OCI-LY1 (cell line): ENCODE data around the gene FAM76B.

Source experiments
- H2AFZ ChIP-seq: fragments of 200-600 bp; sonication (generic), shearing (Covaris generic); 2 replicates; pipeline ENCODE4 v1.6.0; 2014; ENCODE audit warnings: antibody characterized with exemption, mild to moderate bottlenecking, low read length
- H3F3A ChIP-seq: fragments of 200-600 bp; sonication (generic), shearing (Covaris generic); 2 replicates; pipeline ENCODE4 v1.6.0; 2014; ENCODE audit warnings: mild to moderate bottlenecking, antibody characterized with exemption, low read length, moderate library complexity; ENCODE audit not compliant: insufficient read depth
- H3K27ac ChIP-seq: fragments of 200-600 bp; sonication (generic); 2 replicates; pipeline ENCODE4 v1.5.1; 2014; ENCODE audit warnings: low read length, mixed run types, mild to moderate bottlenecking, low read depth; ENCODE audit not compliant: poor library complexity, severe bottlenecking
- H3K27me3 ChIP-seq: fragments of 200-600 bp; sonication (generic); 2 replicates; pipeline ENCODE4 v1.6.0; 2014; ENCODE audit warnings: antibody characterized with exemption, mild to moderate bottlenecking, low read length, moderate library complexity; ENCODE audit not compliant: insufficient read depth
- H3K36me3 ChIP-seq: fragments of 200-600 bp; sonication (generic); 2 replicates; pipeline ENCODE4 v1.6.1; 2014; ENCODE audit warnings: mild to moderate bottlenecking, antibody characterized with exemption, low read length, moderate library complexity, mixed read lengths; ENCODE audit not compliant: insufficient read depth
- H3K4me1 ChIP-seq: fragments of 200-600 bp; sonication (generic); 2 replicates; pipeline ENCODE4 v1.5.1; 2014; ENCODE audit warnings: mild to moderate bottlenecking, low read length, moderate library complexity; ENCODE audit not compliant: insufficient read depth, severe bottlenecking
- H3K4me2 ChIP-seq: fragments of 200-600 bp; sonication (generic), shearing (Covaris generic); 2 replicates; pipeline ENCODE4 v1.6.1; 2014; ENCODE audit warnings: low read length
- H3K4me3 ChIP-seq: fragments of 200-600 bp; sonication (generic); 2 replicates; pipeline ENCODE4 v1.5.1; 2014; ENCODE audit warnings: low read length, low read depth, mild to moderate bottlenecking, mixed read lengths; ENCODE audit not compliant: poor library complexity, severe bottlenecking
- H3K79me2 ChIP-seq: fragments of 200-600 bp; shearing (Covaris generic); 2 replicates; pipeline ENCODE4 v1.6.1; 2016; ENCODE audit warnings: mixed run types, low read length, mixed read lengths; ENCODE audit not compliant: insufficient read depth
- H3K9ac ChIP-seq: fragments of 200-600 bp; sonication (generic), shearing (Covaris generic); 2 replicates; pipeline ENCODE4 v1.6.1; 2014; ENCODE audit warnings: mild to moderate bottlenecking, low read length, mixed read lengths
- H3K9me2 ChIP-seq: fragments of 200-600 bp; sonication (generic), shearing (Covaris generic); 2 replicates; pipeline ENCODE4 v1.6.1; 2014; ENCODE audit warnings: low read depth, mild to moderate bottlenecking, low read length, mixed read lengths
- H3K9me3 ChIP-seq: fragments of 200-600 bp; shearing (Covaris generic); 2 replicates; pipeline ENCODE4 v1.6.1; 2014; ENCODE audit warnings: low read length, mixed read lengths
- H4K20me1 ChIP-seq: fragments of 200-600 bp; sonication (generic), shearing (Covaris generic); 2 replicates; pipeline ENCODE4 v1.6.0; 2016; ENCODE audit warnings: mild to moderate bottlenecking, low read length; ENCODE audit not compliant: insufficient read depth
- EZH2 ChIP-seq: fragments of 200-600 bp; sonication (generic), shearing (Covaris generic); IDR thresholded peaks from 2 replicates; pipeline ENCODE4 v1.8.0; 2017; ENCODE audit warnings: borderline replicate concordance, mixed run types, mild to moderate bottlenecking, antibody characterized with exemption, low read length, moderate library complexity, mixed read lengths
- TF ChIP-seq, protein P1 (sequence below): fragments of 200-600 bp; sonication (generic), shearing (Covaris generic); IDR thresholded peaks from 2 replicates; pipeline ENCODE4 v1.5.1; 2017; ENCODE audit warnings: mild to moderate bottlenecking, antibody characterized with exemption, low read length, moderate library complexity, mixed read lengths

The FAM76B gene

DNA sequence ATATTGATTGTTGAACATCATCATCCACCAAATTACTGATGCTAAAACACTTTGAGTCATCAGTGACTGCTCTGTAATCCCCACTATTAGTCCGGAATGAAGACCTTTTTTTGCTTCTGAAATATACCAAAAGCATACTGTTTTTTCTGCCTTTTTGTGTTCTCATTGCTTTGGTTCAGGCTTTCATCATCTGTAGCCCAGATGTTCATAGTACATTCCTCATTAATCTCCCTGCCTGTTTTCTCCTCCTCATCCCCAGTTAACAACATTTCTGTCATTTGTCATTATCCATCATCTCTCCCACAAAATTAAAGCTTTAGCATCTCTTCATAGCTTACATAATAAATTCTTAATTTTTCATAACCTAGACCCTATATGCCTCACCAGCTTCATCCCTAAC, 10.0 kb upstream of the FAM76B start:
- no peak for TF ChIP-seq EZH2
- TF ChIP-seq, protein P1, sequence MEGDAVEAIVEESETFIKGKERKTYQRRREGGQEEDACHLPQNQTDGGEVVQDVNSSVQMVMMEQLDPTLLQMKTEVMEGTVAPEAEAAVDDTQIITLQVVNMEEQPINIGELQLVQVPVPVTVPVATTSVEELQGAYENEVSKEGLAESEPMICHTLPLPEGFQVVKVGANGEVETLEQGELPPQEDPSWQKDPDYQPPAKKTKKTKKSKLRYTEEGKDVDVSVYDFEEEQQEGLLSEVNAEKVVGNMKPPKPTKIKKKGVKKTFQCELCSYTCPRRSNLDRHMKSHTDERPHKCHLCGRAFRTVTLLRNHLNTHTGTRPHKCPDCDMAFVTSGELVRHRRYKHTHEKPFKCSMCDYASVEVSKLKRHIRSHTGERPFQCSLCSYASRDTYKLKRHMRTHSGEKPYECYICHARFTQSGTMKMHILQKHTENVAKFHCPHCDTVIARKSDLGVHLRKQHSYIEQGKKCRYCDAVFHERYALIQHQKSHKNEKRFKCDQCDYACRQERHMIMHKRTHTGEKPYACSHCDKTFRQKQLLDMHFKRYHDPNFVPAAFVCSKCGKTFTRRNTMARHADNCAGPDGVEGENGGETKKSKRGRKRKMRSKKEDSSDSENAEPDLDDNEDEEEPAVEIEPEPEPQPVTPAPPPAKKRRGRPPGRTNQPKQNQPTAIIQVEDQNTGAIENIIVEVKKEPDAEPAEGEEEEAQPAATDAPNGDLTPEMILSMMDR: no peak
- H3K79me2 ChIP-seq: peaks cover 25% of the 10 kb centered on the region
- H2AFZ ChIP-seq: no peak overlapping the region
- no peaks in the 10 kb centered on the region for H3K27me3 ChIP-seq
- no peak overlapping the region for H3K27ac ChIP-seq
- H3K9me2 ChIP-seq: no peaks in the 10 kb centered on the region
- H3F3A ChIP-seq: no peaks in the 10 kb centered on the region
- no peaks in the 10 kb centered on the region for H3K9me3 ChIP-seq
- H4K20me1 ChIP-seq: no peaks in the 10 kb centered on the region
- H3K4me3 ChIP-seq: no peak overlapping the region
- no peak overlapping the region for H3K4me2 ChIP-seq
- H3K9ac ChIP-seq: no peak overlapping the region
- peaks cover 41% of the 10 kb centered on the region for H3K36me3 ChIP-seq
- no peaks in the 10 kb centered on the region for H3K4me1 ChIP-seq

DNA sequence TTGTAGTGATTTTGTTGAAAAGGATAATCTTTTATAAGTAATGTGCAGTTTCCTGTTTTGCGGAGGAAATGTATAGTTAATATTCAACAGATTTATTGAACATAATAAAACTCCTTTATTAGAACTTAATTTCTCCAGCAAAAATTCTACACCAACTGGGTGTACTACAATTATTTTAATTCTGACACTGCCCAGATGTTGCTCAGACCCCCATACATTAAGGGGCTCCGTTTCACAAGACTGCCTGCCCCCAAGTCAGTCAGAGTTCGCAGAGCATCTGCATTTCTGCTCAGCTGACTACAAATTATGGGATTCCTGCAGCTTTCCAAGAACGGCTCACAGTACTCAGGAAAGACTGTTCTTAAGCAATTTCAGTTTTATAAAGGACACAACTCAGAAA, 6.9 kb upstream of the FAM76B start:
- H3K9ac ChIP-seq: no peak overlapping the region
- no peak overlapping the region for H3K4me3 ChIP-seq
- peaks cover 13% of the 10 kb centered on the region for H3K4me1 ChIP-seq
- no peak overlapping the region for H3K27ac ChIP-seq
- no peak overlapping the region for H3K4me2 ChIP-seq
- no peaks in the 10 kb centered on the region for H3K27me3 ChIP-seq
- no peaks in the 10 kb centered on the region for H3K9me2 ChIP-seq
- peaks cover 52% of the 10 kb centered on the region for H3K79me2 ChIP-seq
- no peak for TF ChIP-seq EZH2
- TF ChIP-seq, protein P1: no peak
- no peak overlapping the region for H2AFZ ChIP-seq
- no peaks in the 10 kb centered on the region for H4K20me1 ChIP-seq
- no peaks in the 10 kb centered on the region for H3F3A ChIP-seq
- H3K36me3 ChIP-seq: peaks cover 26% of the 10 kb centered on the region; the same call in 1 of the 2 replicates
- no peaks in the 10 kb centered on the region for H3K9me3 ChIP-seq

DNA sequence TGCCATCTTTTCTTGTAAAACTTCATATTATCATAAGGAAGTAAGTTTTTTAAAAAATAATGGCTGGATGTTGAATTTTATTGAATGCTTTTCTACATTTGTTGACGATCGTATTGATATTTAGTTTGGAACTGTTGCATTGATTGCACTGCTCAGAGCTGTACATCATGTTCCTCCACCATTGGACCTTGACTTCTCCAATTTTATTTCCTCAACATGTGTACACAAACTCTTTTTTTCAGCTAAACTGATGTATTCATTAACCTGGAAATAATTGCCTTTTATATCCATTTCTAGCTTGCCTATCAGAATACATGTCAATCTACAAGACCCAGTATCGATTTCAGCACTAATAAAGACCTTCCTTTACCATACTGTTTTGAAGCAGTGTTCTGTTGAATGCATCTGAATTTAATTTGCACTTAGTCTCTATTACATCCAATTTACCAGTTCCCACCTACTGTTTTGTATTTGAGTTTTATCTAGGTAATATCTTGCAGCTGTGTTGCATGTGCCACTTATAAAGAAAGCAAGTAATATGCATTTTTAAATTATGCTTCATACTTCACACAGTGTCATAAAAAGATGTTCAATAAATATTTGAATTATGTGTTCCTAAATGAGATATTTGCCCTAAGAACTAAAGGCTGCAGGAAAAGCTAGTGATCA, 6.2 kb upstream of the FAM76B start:
- Histone ChIP-seq H3K9me2 (no peaks in the 10 kb centered on the region), H3K9me3 (no peaks in the 10 kb centered on the region), H3K27ac (no peak overlapping the region), H3K4me1 (peaks cover 17% of the 10 kb centered on the region), H3K4me2 (no peak overlapping the region), H4K20me1 (no peaks in the 10 kb centered on the region), H3K79me2 (peaks cover 57% of the 10 kb centered on the region), H3K27me3 (no peaks in the 10 kb centered on the region), H3K4me3 (no peak overlapping the region), H3K9ac (no peak overlapping the region), H2AFZ (no peak overlapping the region), H3K36me3 (peaks cover 19% of the 10 kb centered on the region; the same call in 1 of the 2 replicates), H3F3A (no peaks in the 10 kb centered on the region)
- TF ChIP-seq EZH2: no peak
- TF ChIP-seq, protein P1: no peak
